OCI-LY1 (cell line): ENCODE results near the gene PANX3.

Experiments used
- EZH2 ChIP-seq: fragments of 200-600 bp; sonication (generic), shearing (Covaris generic); IDR thresholded peaks from 2 replicates; pipeline ENCODE4 v1.8.0; 2017; ENCODE audit warnings: borderline replicate concordance, mixed run types, mild to moderate bottlenecking, antibody characterized with exemption, low read length, moderate library complexity, mixed read lengths
- TF ChIP-seq, protein P1 (sequence below): fragments of 200-600 bp; sonication (generic), shearing (Covaris generic); IDR thresholded peaks from 2 replicates; pipeline ENCODE4 v1.5.1; 2017; ENCODE audit warnings: mild to moderate bottlenecking, antibody characterized with exemption, low read length, moderate library complexity, mixed read lengths

DNA sequence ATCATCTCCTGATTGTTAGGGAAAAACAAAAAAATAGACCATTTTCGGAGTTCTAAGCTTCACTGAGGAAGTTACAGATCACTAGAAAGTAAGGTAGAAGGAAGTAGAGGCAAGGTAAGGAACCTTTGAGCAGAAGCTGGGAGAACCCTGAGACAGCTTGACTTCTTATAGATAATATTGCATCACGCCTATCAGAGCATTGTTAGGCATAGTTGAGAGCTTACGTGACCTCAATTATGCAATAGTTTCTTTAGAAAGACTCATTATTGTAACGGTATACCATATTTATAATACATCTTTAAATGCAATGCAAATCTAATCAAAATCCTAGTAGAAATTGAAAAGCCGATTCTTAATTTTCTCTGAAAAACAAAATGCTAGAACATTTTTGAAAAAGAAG is 16.3 kb downstream of the PANX3 start:
- TF ChIP-seq, protein P1, sequence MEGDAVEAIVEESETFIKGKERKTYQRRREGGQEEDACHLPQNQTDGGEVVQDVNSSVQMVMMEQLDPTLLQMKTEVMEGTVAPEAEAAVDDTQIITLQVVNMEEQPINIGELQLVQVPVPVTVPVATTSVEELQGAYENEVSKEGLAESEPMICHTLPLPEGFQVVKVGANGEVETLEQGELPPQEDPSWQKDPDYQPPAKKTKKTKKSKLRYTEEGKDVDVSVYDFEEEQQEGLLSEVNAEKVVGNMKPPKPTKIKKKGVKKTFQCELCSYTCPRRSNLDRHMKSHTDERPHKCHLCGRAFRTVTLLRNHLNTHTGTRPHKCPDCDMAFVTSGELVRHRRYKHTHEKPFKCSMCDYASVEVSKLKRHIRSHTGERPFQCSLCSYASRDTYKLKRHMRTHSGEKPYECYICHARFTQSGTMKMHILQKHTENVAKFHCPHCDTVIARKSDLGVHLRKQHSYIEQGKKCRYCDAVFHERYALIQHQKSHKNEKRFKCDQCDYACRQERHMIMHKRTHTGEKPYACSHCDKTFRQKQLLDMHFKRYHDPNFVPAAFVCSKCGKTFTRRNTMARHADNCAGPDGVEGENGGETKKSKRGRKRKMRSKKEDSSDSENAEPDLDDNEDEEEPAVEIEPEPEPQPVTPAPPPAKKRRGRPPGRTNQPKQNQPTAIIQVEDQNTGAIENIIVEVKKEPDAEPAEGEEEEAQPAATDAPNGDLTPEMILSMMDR: no peak
- no peak for TF ChIP-seq EZH2
